Esophagus muscularis mucosa (tissue), 4 donors: ENCODE results near the gene ST7.

Experiments
- CTCF ChIP-seq, 3 experiments: fragments of 200-600 bp in 2 of 3; fragments of 450-650 bp in 1 of 3; sonication (generic) in 2 of 3; IDR thresholded peaks; one replicate each; pipeline ENCODE4 v1.5.1; 2017 to 2019; ENCODE audit warnings: antibody characterized with exemption in 3 of 3, mild to moderate bottlenecking in 2 of 3, moderate library complexity in 1 of 3
- EP300 ChIP-seq: sonication (generic); formaldehyde crosslinking; IDR thresholded peaks from one replicate; pipeline ENCODE4 v1.6.1; 2017; ENCODE audit warnings: antibody characterized with exemption
- POLR2A ChIP-seq: fragments of 450-650 bp; IDR thresholded peaks from one replicate; pipeline ENCODE4 v1.6.1; 2017; ENCODE audit warnings: antibody characterized with exemption, moderate library complexity, mild to moderate bottlenecking, low read depth
- POLR2AphosphoS5 ChIP-seq, 2 donors: sonication (generic); formaldehyde crosslinking; IDR thresholded peaks; one replicate each; pipeline ENCODE4 v1.6.1; 2017; ENCODE audit warnings: antibody characterized with exemption in 2 of 2

DNA sequence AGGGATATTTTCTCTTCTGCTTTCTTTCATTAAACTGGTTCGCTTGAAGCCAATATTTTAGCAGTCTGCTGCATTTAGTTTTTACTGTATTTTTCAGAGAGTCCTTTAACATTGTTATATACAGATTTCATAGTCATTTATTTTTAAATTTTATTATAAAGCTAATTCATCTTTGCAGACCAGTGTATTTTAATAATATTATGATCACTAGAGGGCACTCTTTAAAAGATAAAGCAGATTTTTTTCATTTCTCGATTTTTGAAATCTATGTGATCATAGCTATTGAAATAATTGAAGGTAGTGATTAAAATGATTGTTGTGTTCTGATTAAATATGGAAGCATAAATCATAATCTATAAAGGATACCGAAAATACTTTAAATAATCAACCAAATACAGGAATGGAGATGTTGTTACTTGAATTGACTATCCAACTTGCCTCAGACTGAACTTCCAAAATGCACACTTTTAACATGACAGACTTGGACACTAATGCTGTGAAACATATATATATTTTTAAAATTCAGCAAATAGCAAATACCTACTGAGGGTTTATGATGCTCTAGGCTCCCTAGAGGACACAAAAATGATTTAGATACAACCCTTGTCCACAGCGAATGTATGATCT is 35.2 kb downstream of the ST7 start:
- TF ChIP-seq POLR2A: no peak
- no peak for TF ChIP-seq POLR2AphosphoS5 (IDR thresholded peaks at IDR 0.05)
- TF ChIP-seq CTCF (IDR thresholded peaks at IDR 0.05): peak; percentile 23 to 46 (median 37)
- TF ChIP-seq EP300: no peak
